ENCODE results near the gene PARL. TPM values are rescaled to one million over a fixed set of nuclear protein-coding genes. Genes with fewer than 3 reads are reported as not detected.

The PARL gene
- total and polyA plus RNA-seq, 2 experiments from 2014 or later, result 32.3 to 47.9 TPM

GRCh38 chr3:183839751-183840150 lies 44.9 kb downstream of the PARL start:
- Histone ChIP-seq H4K20me1 (ENCODE audit: insufficient read depth, poor library complexity, severe bottlenecking) (no peaks in the 10 kb centered on the region), H3K9me3 (ENCODE audit: low read depth) (no peaks in the 10 kb centered on the region), H3K4me2 (no peak overlapping the region), H3K4me3 (no peak overlapping the region), H3K27ac (no peak overlapping the region), H3K79me2 (no peaks in the 10 kb centered on the region), H3K9me2 (replicated peaks; ENCODE audit: insufficient read depth) (no peaks in the 10 kb centered on the region), H3K4me1 (ENCODE audit: insufficient read depth) (peaks cover 3% of the 10 kb centered on the region), H2AFZ (no peak overlapping the region), H3K36me3 (replicated peaks; ENCODE audit: insufficient read depth, low read depth) (no peaks in the 10 kb centered on the region), H3K27me3 (no peaks in the 10 kb centered on the region)
- DNase-seq (ENCODE audit: low spot score), result no peak
- WGBS (ENCODE audit: low lambda C conversion rate, missing lambda C conversion rate), result 96% methylated on average over 4 of the region's 4 CpGs
- TF ChIP-seq CTCF (IDR thresholded peaks at IDR 0.05; ENCODE audit: poor library complexity), result no peak
- TF ChIP-seq EZH2phosphoT487 (IDR thresholded peaks at IDR 0.05; ENCODE audit: low read depth, severe bottlenecking, unreplicated experiment), result no peak
- no peak for TF ChIP-seq EZH2 (IDR thresholded peaks at IDR 0.05; ENCODE audit: borderline replicate concordance)

GRCh38 chr3:183837894-183838293 lies 46.8 kb downstream of the PARL start:
- Histone ChIP-seq H3K27ac (no peak overlapping the region), H3K4me1 (ENCODE audit: insufficient read depth) (no peaks in the 10 kb centered on the region), H3K36me3 (replicated peaks; ENCODE audit: insufficient read depth, low read depth) (no peaks in the 10 kb centered on the region), H3K4me3 (no peak overlapping the region), H3K27me3 (no peaks in the 10 kb centered on the region), H3K4me2 (no peak overlapping the region), H4K20me1 (ENCODE audit: insufficient read depth, poor library complexity, severe bottlenecking) (no peaks in the 10 kb centered on the region), H3K79me2 (no peaks in the 10 kb centered on the region), H2AFZ (no peak overlapping the region), H3K9me2 (replicated peaks; ENCODE audit: insufficient read depth) (no peaks in the 10 kb centered on the region), H3K9me3 (ENCODE audit: low read depth) (no peaks in the 10 kb centered on the region)
- DNase-seq (ENCODE audit: low spot score), result no peak
- 90% methylated on average over 3 of the region's 3 CpGs for WGBS (ENCODE audit: low lambda C conversion rate, missing lambda C conversion rate)
- TF ChIP-seq EZH2 (IDR thresholded peaks at IDR 0.05; ENCODE audit: borderline replicate concordance) (no peak), CTCF (IDR thresholded peaks at IDR 0.05; ENCODE audit: poor library complexity) (no peak), EZH2phosphoT487 (IDR thresholded peaks at IDR 0.05; ENCODE audit: low read depth, severe bottlenecking, unreplicated experiment) (no peak)

GRCh38 chr3:183837390-183837789 lies 47.3 kb downstream of the PARL start:
- H4K20me1 ChIP-seq (ENCODE audit: insufficient read depth, poor library complexity, severe bottlenecking), result no peaks in the 10 kb centered on the region
- no peaks in the 10 kb centered on the region for H3K9me2 ChIP-seq (replicated peaks; ENCODE audit: insufficient read depth)
- WGBS (ENCODE audit: low lambda C conversion rate, missing lambda C conversion rate), result 98% methylated on average over 9 of the region's 9 CpGs
- H3K4me3 ChIP-seq, result no peak overlapping the region
- H3K27me3 ChIP-seq, result no peaks in the 10 kb centered on the region
- H3K79me2 ChIP-seq, result no peaks in the 10 kb centered on the region
- no peaks in the 10 kb centered on the region for H3K36me3 ChIP-seq (replicated peaks; ENCODE audit: insufficient read depth, low read depth)
- H3K27ac ChIP-seq, result no peak overlapping the region
- no peak for DNase-seq (ENCODE audit: low spot score)
- no peak overlapping the region for H2AFZ ChIP-seq
- H3K4me1 ChIP-seq (ENCODE audit: insufficient read depth), result no peaks in the 10 kb centered on the region
- no peaks in the 10 kb centered on the region for H3K9me3 ChIP-seq (ENCODE audit: low read depth)
- no peak overlapping the region for H3K4me2 ChIP-seq
- TF ChIP-seq CTCF (IDR thresholded peaks at IDR 0.05; ENCODE audit: poor library complexity) (no peak), EZH2phosphoT487 (IDR thresholded peaks at IDR 0.05; ENCODE audit: low read depth, severe bottlenecking, unreplicated experiment) (no peak), EZH2 (IDR thresholded peaks at IDR 0.05; ENCODE audit: borderline replicate concordance) (no peak)

- Histone ChIP-seq H3K4me2 (no peak overlapping the region), H3K27ac (no peak overlapping the region), H3K27me3 (no peaks in the 10 kb centered on the region), H3K4me3 (no peak overlapping the region), H4K20me1 (ENCODE audit: insufficient read depth, poor library complexity, severe bottlenecking) (no peaks in the 10 kb centered on the region), H3K4me1 (ENCODE audit: insufficient read depth) (no peaks in the 10 kb centered on the region), H3K36me3 (replicated peaks; ENCODE audit: insufficient read depth, low read depth) (no peaks in the 10 kb centered on the region), H3K9me3 (ENCODE audit: low read depth) (no peaks in the 10 kb centered on the region), H3K9me2 (replicated peaks; ENCODE audit: insufficient read depth) (no peaks in the 10 kb centered on the region), H3K79me2 (no peaks in the 10 kb centered on the region), H2AFZ (no peak overlapping the region)
- TF ChIP-seq CTCF (IDR thresholded peaks at IDR 0.05; ENCODE audit: poor library complexity) (no peak), EZH2 (IDR thresholded peaks at IDR 0.05; ENCODE audit: borderline replicate concordance) (no peak), EZH2phosphoT487 (IDR thresholded peaks at IDR 0.05; ENCODE audit: low read depth, severe bottlenecking, unreplicated experiment) (no peak)
- WGBS (ENCODE audit: low lambda C conversion rate, missing lambda C conversion rate), result 92% methylated on average over 6 of the region's 6 CpGs
- no peak for DNase-seq (ENCODE audit: low spot score)
These were observed 51.2 kb downstream of the PARL start for GRCh38 chr3:183833516-183833915.

Data from hepatocyte (in vitro differentiated cells).